Motor neuron (in vitro differentiated cells): Measurements from ENCODE around the gene LTBP4. TPM values are rescaled to one million over a fixed set of nuclear protein-coding genes. Genes with fewer than 3 reads are reported as not detected.
"Not testable (repeated sequence)": the region's sequence is repeated elsewhere in the genome, so short reads cannot be mapped to it uniquely, and the experiment has no call there.

Experiments used
- ATAC-seq, 8 experiments: fragments of 200-7000 bp; cut with Tn5 transposase; replicated peaks in 6 of 8; 2 replicates each; pipeline ENCODE4 v1.8.0; 2021; ENCODE audit warnings: mild to moderate bottlenecking in 8 of 8, moderate library complexity in 8 of 8
- H3K27ac ChIP-seq, 2 donors: fragments of 250-450 bp; sonication (Bioruptor Pico); 2 replicates each; pipeline ENCODE4 v1.9.0; 2021; ENCODE audit warnings: antibody characterized with exemption in 2 of 2, mild to moderate bottlenecking in 2 of 2, moderate library complexity in 1 of 2
- H3K4me1 ChIP-seq, 2 donors: fragments of 250-450 bp; sonication (Bioruptor Pico); replicated peaks in 1 of 2; 2 replicates each; pipeline ENCODE4 v1.6.1; 2021; ENCODE audit warnings: antibody characterized with exemption in 2 of 2, mild to moderate bottlenecking in 2 of 2, moderate library complexity in 1 of 2
- H3K4me3 ChIP-seq, 5 donors: fragments of 250-450 bp; sonication (Bioruptor Pico); 2 replicates each; pipeline ENCODE4 v1.9.0; 2021; ENCODE audit warnings: antibody characterized with exemption in 5 of 5, mild to moderate bottlenecking in 5 of 5, moderate library complexity in 4 of 5
- WGBS, 10 experiments: fragments of 450-650 bp; shearing (Covaris generic); methylation state at CpG; one replicate each; pipeline ENCODE4 v1.0.0; 2022; 5-methylcytosine and 5-hydroxymethylcytosine counted together
- in situ Hi-C, 9 experiments: fragments of 400-800 bp; cut with MboI; loops; one replicate each; pipeline ENCODE4 v1.15.0; 2021; ENCODE audit warnings: low sequenced_read_pairs in 9 of 9, low pct_unique_long_range_greater_than_20kb in 2 of 9; ENCODE audit not compliant: unreplicated experiment in 9 of 9
- total RNA-seq, 8 experiments: library from RNA; unstranded; fragments of 300-600 nt; gene quantifications; 2 replicates each; pipeline versions ENCODE4 v1.2.3 to v1.2.4, GENCODE V29; 2022

Gene LTBP4, protein sequence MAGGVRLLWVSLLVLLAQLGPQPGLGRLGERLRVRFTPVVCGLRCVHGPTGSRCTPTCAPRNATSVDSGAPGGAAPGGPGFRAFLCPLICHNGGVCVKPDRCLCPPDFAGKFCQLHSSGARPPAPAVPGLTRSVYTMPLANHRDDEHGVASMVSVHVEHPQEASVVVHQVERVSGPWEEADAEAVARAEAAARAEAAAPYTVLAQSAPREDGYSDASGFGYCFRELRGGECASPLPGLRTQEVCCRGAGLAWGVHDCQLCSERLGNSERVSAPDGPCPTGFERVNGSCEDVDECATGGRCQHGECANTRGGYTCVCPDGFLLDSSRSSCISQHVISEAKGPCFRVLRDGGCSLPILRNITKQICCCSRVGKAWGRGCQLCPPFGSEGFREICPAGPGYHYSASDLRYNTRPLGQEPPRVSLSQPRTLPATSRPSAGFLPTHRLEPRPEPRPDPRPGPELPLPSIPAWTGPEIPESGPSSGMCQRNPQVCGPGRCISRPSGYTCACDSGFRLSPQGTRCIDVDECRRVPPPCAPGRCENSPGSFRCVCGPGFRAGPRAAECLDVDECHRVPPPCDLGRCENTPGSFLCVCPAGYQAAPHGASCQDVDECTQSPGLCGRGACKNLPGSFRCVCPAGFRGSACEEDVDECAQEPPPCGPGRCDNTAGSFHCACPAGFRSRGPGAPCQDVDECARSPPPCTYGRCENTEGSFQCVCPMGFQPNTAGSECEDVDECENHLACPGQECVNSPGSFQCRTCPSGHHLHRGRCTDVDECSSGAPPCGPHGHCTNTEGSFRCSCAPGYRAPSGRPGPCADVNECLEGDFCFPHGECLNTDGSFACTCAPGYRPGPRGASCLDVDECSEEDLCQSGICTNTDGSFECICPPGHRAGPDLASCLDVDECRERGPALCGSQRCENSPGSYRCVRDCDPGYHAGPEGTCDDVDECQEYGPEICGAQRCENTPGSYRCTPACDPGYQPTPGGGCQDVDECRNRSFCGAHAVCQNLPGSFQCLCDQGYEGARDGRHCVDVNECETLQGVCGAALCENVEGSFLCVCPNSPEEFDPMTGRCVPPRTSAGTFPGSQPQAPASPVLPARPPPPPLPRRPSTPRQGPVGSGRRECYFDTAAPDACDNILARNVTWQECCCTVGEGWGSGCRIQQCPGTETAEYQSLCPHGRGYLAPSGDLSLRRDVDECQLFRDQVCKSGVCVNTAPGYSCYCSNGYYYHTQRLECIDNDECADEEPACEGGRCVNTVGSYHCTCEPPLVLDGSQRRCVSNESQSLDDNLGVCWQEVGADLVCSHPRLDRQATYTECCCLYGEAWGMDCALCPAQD (N-terminal part only)
- total RNA-seq: 10 to 100 TPM in 7 of 8 experiments, 1 to 10 TPM in 1; 1.8 to 52.8 (median 20.1) TPM

DNA sequence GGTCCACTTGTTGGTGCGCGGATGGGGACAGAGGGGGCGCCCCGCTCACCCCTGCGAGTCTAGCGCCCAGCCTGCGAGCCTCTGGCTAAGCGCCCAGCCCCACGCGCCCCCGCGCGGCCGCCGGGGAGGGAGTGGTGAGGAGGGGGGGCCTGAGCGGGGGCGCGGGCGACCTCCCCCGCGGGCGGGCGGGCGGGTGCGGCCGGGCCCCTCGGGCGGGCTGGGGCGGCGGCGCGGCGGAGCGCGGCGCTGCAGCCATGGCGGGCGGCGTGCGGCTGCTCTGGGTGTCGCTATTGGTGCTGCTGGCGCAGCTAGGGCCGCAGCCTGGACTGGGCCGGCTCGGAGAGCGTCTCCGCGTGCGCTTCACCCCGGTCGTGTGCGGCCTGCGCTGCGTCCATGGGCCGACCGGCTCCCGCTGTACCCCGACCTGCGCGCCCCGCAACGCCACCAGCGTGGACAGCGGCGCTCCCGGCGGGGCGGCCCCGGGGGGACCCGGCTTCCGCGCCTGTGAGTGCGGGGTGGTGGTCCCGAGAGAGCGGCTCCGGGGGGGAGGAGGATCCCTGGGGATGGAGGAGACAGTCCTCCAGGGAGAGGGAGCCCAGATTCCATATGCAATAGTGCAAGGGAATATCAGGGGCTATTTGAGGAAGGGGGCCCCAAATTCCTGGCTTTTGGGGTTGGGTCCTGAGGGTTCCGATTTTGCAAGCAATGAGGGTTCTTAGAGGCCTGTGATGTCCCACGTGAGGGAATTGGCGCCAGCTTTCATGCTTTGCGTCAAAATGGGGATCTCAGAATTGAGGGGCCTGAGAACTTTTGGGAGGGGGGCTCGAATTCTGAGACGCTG lies at the start of gene LTBP4:
Gene LTBP4, plus strand, starts transcription at position 236 of the 841 bp plus-strand sequence. Its CDS starts 19 bp downstream, at position 255.
- in situ Hi-C loops: no loop called here

DNA sequence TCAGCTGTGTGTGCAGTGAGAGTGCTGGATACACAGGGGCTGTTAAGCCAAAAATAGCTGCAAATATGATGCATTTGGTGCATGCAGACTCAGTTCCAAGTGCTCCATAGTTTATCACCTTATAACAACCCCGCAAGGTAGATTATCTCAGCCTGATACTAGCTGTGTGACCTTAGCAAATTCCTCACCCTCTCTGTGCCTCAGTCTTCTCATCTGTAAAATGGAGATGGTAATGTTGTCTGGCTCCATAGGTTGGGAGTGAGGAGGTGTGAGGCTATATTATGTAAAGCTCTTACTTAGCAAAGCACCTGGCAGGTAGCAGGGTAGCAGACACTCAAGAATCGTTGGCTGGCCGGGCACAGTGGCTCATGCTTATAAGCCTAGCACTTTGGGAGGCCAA lies 48.3 kb upstream of the LTBP4 start:
- no peak for ATAC-seq
- Histone ChIP-seq H3K4me1 (peaks cover 0 to 3% of the 10 kb centered on the region in 2 donors), H3K4me3 (no peak overlapping the region), H3K27ac (no peak overlapping the region)
- WGBS, 10 experiments: 43 to 100% (median 86%) methylated on average over 1 to 3 of the region's 3 CpGs; no CpG with 5 or more reads in 5 of the 10 experiments
- in situ Hi-C loops: no loop called here

More for the DNA sequence above, at the start of gene LTBP4:
- peak; percentile 3 to 39 (median 20) for ATAC-seq
- Histone ChIP-seq H3K27ac (no peak within 1 kb of the TSS), H3K4me3 (peak within 1 kb of the TSS; percentile 29 to 46 (median 31)), H3K4me1 (peaks cover 14 to 49% of the 10 kb centered on the region in 2 donors)
- WGBS, 10 experiments: 38% methylated on average over 4 of the region's 82 CpGs; no CpG with 5 or more reads in 9 of the 10 experiments

DNA sequence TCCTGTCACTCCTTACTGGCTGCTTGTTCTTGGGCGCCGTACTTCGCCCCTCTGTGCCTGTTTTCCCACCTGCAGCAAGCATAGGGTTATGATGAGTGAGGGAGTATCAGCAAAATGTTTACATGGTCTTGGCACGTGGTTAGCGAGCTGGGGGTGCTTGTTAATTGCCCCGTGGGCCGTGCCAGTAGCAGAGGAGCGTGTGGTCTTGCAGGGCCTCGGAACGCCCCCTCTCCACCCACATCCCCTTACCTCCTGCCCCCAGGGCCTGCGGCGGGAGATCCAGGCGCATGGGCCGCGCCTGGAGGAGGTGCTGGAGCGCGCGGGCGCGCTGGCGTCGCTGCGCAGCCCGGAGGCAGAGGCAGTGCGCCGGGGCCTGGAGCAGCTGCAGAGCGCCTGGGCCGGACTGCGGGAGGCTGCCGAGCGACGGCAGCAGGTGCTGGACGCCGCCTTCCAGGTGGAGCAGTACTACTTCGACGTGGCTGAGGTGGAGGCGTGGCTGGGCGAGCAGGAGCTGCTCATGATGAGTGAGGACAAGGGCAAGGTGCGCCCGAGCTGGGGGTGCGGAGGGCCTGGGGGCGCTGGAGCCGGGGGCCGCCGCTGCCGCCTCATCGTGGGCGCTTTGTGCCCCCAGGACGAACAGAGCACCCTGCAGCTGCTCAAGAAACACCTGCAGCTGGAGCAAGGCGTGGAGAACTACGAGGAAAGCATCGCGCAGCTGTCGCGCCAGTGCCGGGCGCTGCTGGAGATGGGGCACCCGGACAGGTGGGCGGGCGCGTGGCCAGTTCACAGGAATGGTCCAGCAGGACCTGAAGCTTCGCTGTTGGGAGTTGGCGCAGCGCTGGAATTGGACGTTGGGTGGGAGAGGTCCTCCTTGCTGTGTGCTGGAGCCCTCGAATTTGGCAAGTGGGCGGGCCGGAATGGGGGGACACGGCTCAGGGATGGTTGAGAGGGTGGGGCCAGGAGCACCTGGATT lies 47.0 kb upstream of the LTBP4 start:
- no peak overlapping the region for H3K27ac ChIP-seq
- in situ Hi-C loops: no loop called here
- H3K4me1 ChIP-seq: peaks cover 0 to 3% of the 10 kb centered on the region in 2 donors
- ATAC-seq: peak in 2 of 8 experiments; percentile 20 to 29
- H3K4me3 ChIP-seq: no peak overlapping the region
- 0 to 69% (median 20%) methylated on average over 1 to 14 of the region's 69 CpGs; no CpG with 5 or more reads in 5 of the 10 experiments for WGBS, 10 experiments

DNA sequence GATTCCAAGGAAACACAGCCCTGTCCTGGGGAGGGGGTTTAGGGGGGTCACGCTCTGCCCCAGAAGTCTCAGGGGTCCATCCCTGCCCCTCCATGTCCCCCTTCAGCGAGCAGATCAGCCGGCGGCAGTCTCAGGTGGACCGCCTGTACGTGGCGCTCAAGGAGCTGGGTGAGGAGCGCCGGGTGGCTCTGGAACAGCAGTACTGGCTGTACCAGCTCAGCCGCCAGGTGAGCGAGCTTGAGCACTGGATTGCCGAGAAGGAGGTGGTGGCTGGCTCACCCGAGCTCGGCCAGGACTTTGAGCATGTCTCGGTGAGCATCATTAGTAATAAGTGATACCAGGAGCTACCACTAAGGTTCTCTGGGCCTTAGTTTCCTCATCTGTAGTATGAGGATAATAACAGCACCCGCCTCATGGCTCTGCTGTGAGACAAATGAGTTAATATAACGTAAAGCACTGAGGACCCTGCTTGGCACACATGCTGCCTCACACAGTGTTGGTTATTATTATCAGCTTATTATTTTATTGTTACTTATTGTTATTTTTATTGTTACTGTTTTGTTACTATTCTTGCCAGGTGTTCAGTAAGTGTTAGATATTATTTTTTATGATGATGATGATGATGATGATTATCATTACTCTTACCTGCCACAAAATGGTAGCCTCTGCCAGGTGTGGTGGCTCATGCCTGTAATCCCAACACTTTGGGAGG lies 45.0 kb upstream of the LTBP4 start:
- in situ Hi-C loops: no loop called here
- H3K27ac ChIP-seq: no peak overlapping the region
- H3K4me3 ChIP-seq: no peak overlapping the region
- WGBS, 10 experiments: 18 to 80% (median 49%) methylated on average over 1 to 9 of the region's 17 CpGs; no CpG with 5 or more reads in 5 of the 10 experiments
- no peaks in the 10 kb centered on the region for H3K4me1 ChIP-seq
- ATAC-seq: no peak

DNA sequence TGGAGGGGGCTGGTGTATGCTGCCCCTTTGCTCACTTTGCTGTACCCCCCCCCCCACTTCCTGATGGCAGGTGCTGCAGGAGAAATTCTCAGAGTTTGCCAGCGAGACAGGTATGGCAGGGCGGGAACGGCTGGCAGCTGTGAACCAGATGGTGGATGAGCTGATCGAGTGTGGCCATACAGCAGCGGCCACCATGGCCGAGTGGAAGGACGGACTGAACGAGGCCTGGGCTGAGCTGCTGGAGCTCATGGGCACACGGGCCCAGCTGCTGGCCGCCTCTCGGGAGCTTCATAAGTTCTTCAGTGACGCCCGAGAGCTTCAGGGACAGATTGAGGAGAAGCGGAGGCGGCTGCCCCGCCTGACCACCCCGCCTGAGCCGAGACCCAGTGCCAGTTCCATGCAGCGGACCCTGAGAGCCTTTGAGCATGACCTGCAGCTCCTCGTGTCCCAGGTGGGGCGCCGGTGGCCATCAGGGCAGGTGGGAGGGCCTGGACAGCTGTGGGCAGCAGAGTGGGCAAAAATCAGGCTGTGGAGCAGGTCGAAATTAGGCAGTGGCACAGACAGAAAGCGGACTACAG lies 44.1 kb upstream of the LTBP4 start:
- Histone ChIP-seq H3K4me1 (no peaks in the 10 kb centered on the region), H3K27ac (no peak overlapping the region), H3K4me3 (no peak overlapping the region)
- 36 to 100% (median 83%) methylated on average over 1 to 10 of the region's 24 CpGs; no CpG with 5 or more reads in 4 of the 10 experiments for WGBS, 10 experiments
- ATAC-seq: no peak
- in situ Hi-C loops: no loop called here

DNA sequence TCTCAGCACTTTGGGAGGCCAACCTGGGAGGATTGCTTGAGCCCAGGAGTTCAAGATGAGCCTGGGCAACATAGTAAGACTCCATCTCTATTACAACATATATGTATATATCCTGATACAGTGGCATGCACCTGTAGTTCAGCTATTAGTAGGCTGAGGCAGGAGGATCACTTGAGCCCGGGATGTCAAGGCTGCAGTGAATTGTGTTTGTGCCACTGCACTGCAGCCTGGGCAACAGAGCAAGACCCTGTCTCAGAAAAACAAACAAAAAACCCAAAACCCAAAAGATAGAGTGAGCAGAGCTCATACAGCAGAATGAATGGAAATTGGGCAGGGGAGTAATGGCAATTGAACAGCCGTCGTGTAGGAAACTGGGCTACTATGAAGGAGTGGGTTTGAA lies 41.8 kb upstream of the LTBP4 start:
- no peak for ATAC-seq
- in situ Hi-C loops: no loop called here
- H3K27ac ChIP-seq: no peak overlapping the region
- WGBS, 10 experiments: 65 to 100% (median 79%) methylated on average over 1 to 3 of the region's 3 CpGs; no CpG with 5 or more reads in 1 of the 10 experiments
- H3K4me3 ChIP-seq: no peak overlapping the region
- H3K4me1 ChIP-seq: no peaks in the 10 kb centered on the region

DNA sequence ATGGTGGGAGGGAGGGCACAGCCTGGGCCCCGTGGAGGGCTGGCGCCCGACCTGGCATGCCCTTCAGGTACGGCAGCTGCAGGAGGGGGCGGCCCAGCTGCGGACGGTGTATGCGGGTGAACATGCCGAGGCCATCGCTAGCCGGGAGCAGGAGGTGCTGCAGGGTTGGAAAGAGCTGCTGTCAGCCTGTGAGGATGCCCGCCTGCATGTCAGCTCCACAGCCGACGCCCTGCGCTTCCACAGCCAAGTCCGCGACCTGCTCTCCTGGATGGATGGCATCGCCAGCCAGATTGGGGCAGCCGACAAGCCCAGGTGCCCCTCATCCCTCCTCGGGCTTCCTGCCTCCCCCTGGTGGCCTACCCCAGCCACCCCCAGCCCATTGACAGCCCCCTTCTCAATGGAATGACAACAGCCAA lies 41.1 kb upstream of the LTBP4 start:
- in situ Hi-C loops: no loop called here
- H3K4me3 ChIP-seq: no peak overlapping the region
- no peak overlapping the region for H3K27ac ChIP-seq
- 13 to 70% (median 51%) methylated on average over 4 to 14 of the region's 20 CpGs; no CpG with 5 or more reads in 7 of the 10 experiments for WGBS, 10 experiments
- no peaks in the 10 kb centered on the region for H3K4me1 ChIP-seq
- ATAC-seq: no peak

DNA sequence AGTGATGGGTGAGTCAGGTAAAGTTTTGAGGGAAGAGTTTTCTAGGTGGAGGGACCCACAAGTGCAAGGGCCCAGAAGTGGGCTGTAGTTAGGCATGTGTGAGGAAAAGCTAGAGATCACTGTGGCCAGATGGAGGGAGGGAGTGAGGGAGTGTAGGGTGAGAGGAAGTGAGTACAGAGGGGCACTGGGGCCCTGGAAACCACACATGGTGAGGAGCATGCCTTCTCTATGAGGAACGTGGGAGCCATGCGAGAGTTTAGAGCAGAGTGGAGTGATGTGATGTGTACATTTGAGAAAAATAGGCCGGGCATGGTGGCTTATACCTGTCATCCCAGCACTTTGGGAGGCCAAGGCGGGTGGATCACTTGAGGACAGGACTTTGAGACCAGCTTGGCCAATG lies 39.2 kb upstream of the LTBP4 start:
- H3K4me1 ChIP-seq: no peaks in the 10 kb centered on the region
- no peak overlapping the region for H3K27ac ChIP-seq
- in situ Hi-C loops: no loop called here
- H3K4me3 ChIP-seq: no peak overlapping the region
- no peak for ATAC-seq
- WGBS, 10 experiments: 17 to 100% (median 38%) methylated on average over 1 to 3 of the region's 4 CpGs; no CpG with 5 or more reads in 3 of the 10 experiments

DNA sequence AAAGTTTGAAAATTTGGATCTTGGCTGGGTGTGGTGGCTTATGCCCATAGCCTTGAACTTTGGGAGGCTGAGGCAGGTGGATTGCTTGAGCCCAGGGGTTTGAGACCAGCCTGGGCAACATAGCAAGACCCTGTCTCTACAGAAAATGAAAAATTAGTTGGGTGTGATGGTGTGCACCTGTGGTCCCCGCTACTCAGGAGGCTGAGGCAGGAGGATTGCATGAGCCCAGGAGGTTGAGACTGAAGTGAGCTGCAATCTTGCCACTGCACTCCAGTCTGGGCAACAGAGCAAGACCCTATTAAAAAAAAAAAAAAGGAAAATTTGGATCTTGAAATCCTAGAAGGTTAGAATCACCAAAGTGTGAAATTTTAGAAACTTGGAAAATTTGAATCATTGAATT lies 36.6 kb upstream of the LTBP4 start:
- ATAC-seq, H3K4me3 ChIP-seq, H3K27ac ChIP-seq, in situ Hi-C loops, H3K4me1 ChIP-seq: not testable (repeated sequence)
- 33 to 86% (median 80%) methylated on average over 1 of the region's 1 CpG; no CpG with 5 or more reads in 7 of the 10 experiments for WGBS, 10 experiments

DNA sequence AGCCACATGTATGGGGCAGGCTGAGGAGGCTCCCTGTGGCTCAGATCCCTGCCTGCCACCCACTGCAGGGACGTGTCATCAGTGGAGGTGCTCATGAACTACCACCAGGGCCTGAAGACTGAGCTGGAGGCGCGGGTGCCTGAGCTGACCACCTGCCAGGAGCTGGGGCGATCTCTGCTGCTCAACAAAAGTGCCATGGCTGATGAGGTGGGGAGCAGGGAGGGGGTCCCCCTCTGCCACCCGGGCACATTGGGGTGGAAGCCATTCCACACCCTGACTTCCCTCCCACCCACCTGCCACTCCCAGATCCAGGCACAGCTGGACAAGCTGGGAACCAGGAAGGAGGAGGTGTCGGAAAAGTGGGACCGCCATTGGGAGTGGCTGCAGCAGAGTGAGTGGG lies 35.8 kb upstream of the LTBP4 start:
- Histone ChIP-seq H3K4me1 (peaks cover 0 to 9% of the 10 kb centered on the region in 2 donors), H3K27ac (no peak overlapping the region), H3K4me3 (no peak overlapping the region)
- ATAC-seq: no peak
- 100% methylated on average over 1 of the region's 7 CpGs; no CpG with 5 or more reads in 9 of the 10 experiments for WGBS, 10 experiments
- in situ Hi-C loops: no loop called here
